Endothelial cell of umbilical vein (primary cell): Measurements from ENCODE around the gene CMTM3.

Experiments
- CTCF ChIP-seq, 2 donors: IDR thresholded peaks; 1 replicate in 1 of 2; 2 replicates in 1 of 2; pipeline ENCODE4 v1.5.1; 2011; ENCODE audit warnings: low read length in 2 of 2, mild to moderate bottlenecking in 2 of 2, moderate library complexity in 2 of 2, control low read depth in 1 of 2, inconsistent platforms in 1 of 2, low read depth in 1 of 2; ENCODE audit not compliant: insufficient read depth in 1 of 2; ENCODE audit errors: extremely low read depth in 1 of 2
- MAX ChIP-seq: IDR thresholded peaks from 2 replicates; pipeline ENCODE4 v1.6.1; 2011; ENCODE audit not compliant: insufficient read depth, insufficient read length
- POLR2A ChIP-seq: IDR thresholded peaks from 2 replicates; pipeline ENCODE4 v1.6.1; 2012; ENCODE audit warnings: low read depth, mild to moderate bottlenecking, control low read depth, low read length

GRCh38 chr16:66639091-66639885, 34.8 kb downstream of the CMTM3 start:
- TF ChIP-seq CTCF (IDR thresholded peaks at IDR 0.05; ENCODE audit: extremely low read depth in 1 of 2, insufficient read depth in 1 of 2, low read depth in 1 of 2, low read length in 2 of 2) (no peak), POLR2A (no peak), MAX (no peak)
